Measurements from ENCODE around the gene ENPP3.

Gene ENPP3

GRCh38 chr6:131761762-131762067, 124.6 kb downstream of the ENPP3 start:
- no peak for TF ChIP-seq CTCF (IDR thresholded peaks at IDR 0.05; ENCODE audit: insufficient read depth, low read length, poor library complexity, severe bottlenecking)
- Histone ChIP-seq H3K27me3 (replicated peaks; ENCODE audit: control insufficient read depth, insufficient read depth, low read length) (no peaks in the 10 kb centered on the region; the same call in 1 of the 2 replicates), H3K4me3 (replicated peaks; ENCODE audit: low read depth, low read length) (no peak overlapping the region), H3K36me3 (ENCODE audit: control insufficient read depth, insufficient read depth, low read length) (no peaks in the 10 kb centered on the region)
- no peak for DNase-seq (ENCODE audit: extremely low read depth, insufficient read length)

- Histone ChIP-seq H3K27me3 (replicated peaks; ENCODE audit: control insufficient read depth, insufficient read depth, low read length) (no peaks in the 10 kb centered on the region), H3K4me3 (replicated peaks; ENCODE audit: low read depth, low read length) (no peak overlapping the region), H3K36me3 (ENCODE audit: control insufficient read depth, insufficient read depth, low read length) (no peaks in the 10 kb centered on the region)
- no peak for TF ChIP-seq CTCF (IDR thresholded peaks at IDR 0.05; ENCODE audit: insufficient read depth, low read length, poor library complexity, severe bottlenecking)
- DNase-seq (ENCODE audit: extremely low read depth, insufficient read length) = no peak
These were observed 125.9 kb downstream of the ENPP3 start for GRCh38 chr6:131762984-131763383.

GRCh38 chr6:131763749-131764148, 126.6 kb downstream of the ENPP3 start:
- DNase-seq (ENCODE audit: extremely low read depth, insufficient read length) = no peak

GRCh38 chr6:131764350-131764749, 127.2 kb downstream of the ENPP3 start:
- H3K4me3 ChIP-seq (replicated peaks; ENCODE audit: low read depth, low read length) = no peak overlapping the region
- no peaks in the 10 kb centered on the region for H3K36me3 ChIP-seq (ENCODE audit: control insufficient read depth, insufficient read depth, low read length)
- H3K27me3 ChIP-seq (replicated peaks; ENCODE audit: control insufficient read depth, insufficient read depth, low read length) = no peaks in the 10 kb centered on the region; the same call in 1 of the 2 replicates
- no peak for TF ChIP-seq CTCF (IDR thresholded peaks at IDR 0.05; ENCODE audit: insufficient read depth, low read length, poor library complexity, severe bottlenecking)
- DNase-seq (ENCODE audit: extremely low read depth, insufficient read length) = no peak

More at GRCh38 chr6:131763749-131764148, 126.6 kb downstream of the ENPP3 start:
- TF ChIP-seq CTCF (IDR thresholded peaks at IDR 0.05; ENCODE audit: insufficient read depth, low read length, poor library complexity, severe bottlenecking) = no peak
- Histone ChIP-seq H3K36me3 (ENCODE audit: control insufficient read depth, insufficient read depth, low read length) (no peaks in the 10 kb centered on the region), H3K4me3 (replicated peaks; ENCODE audit: low read depth, low read length) (no peak overlapping the region), H3K27me3 (replicated peaks; ENCODE audit: control insufficient read depth, insufficient read depth, low read length) (no peaks in the 10 kb centered on the region; the same call in 1 of the 2 replicates)

GRCh38 chr6:131765081-131765803, 128.1 kb downstream of the ENPP3 start:
- no peak for DNase-seq (ENCODE audit: extremely low read depth, insufficient read length)
- Histone ChIP-seq H3K27me3 (replicated peaks; ENCODE audit: control insufficient read depth, insufficient read depth, low read length) (no peaks in the 10 kb centered on the region; the same call in none of the 2 replicates), H3K4me3 (replicated peaks; ENCODE audit: low read depth, low read length) (no peak overlapping the region), H3K36me3 (ENCODE audit: control insufficient read depth, insufficient read depth, low read length) (no peaks in the 10 kb centered on the region)
- no peak for TF ChIP-seq CTCF (IDR thresholded peaks at IDR 0.05; ENCODE audit: insufficient read depth, low read length, poor library complexity, severe bottlenecking)

GRCh38 chr6:131765804-131766135, 128.7 kb downstream of the ENPP3 start:
- DNase-seq (ENCODE audit: extremely low read depth, insufficient read length) = no peak
- TF ChIP-seq CTCF (IDR thresholded peaks at IDR 0.05; ENCODE audit: insufficient read depth, low read length, poor library complexity, severe bottlenecking) = no peak
- Histone ChIP-seq H3K36me3 (ENCODE audit: control insufficient read depth, insufficient read depth, low read length) (no peaks in the 10 kb centered on the region), H3K27me3 (replicated peaks; ENCODE audit: control insufficient read depth, insufficient read depth, low read length) (no peaks in the 10 kb centered on the region; the same call in none of the 2 replicates), H3K4me3 (replicated peaks; ENCODE audit: low read depth, low read length) (no peak overlapping the region)
